Osteoblast (primary cell): ENCODE data around the gene NR2F1-AS1. TPM values are rescaled to one million over a fixed set of nuclear protein-coding genes. Genes with fewer than 3 reads are reported as not detected.

ENCODE experiments used
- DNase-seq: peaks from one replicate; pipeline ENCODE4 v3.0.0; 2011; ENCODE audit warnings: low spot score, mixed read lengths; ENCODE audit not compliant: insufficient read length; ENCODE audit errors: missing footprints
- H2AFZ ChIP-seq: 2 replicates; pipeline ENCODE4 v1.6.0; 2011; ENCODE audit warnings: mild to moderate bottlenecking, low read length
- H3K27ac ChIP-seq: 2 replicates; pipeline ENCODE4 v1.5.1; 2011; ENCODE audit warnings: mild to moderate bottlenecking, low read depth, low read length, moderate library complexity
- H3K27me3 ChIP-seq: 2 replicates; pipeline ENCODE4 v1.6.0; 2012; ENCODE audit warnings: mild to moderate bottlenecking, control low read depth, inconsistent platforms, low read length, moderate library complexity; ENCODE audit not compliant: insufficient read depth
- H3K36me3 ChIP-seq: 2 replicates; pipeline ENCODE4 v1.5.1; 2011; ENCODE audit warnings: mild to moderate bottlenecking, low read length, control low read depth, moderate library complexity; ENCODE audit not compliant: insufficient read depth
- H3K4me1 ChIP-seq: 2 replicates; pipeline ENCODE4 v1.5.1; 2011; ENCODE audit warnings: mild to moderate bottlenecking, low read length, control low read depth, moderate library complexity; ENCODE audit not compliant: insufficient read depth
- H3K4me2 ChIP-seq: 2 replicates; pipeline ENCODE4 v1.6.0; 2011; ENCODE audit warnings: mild to moderate bottlenecking, low read length; ENCODE audit not compliant: insufficient read depth
- H3K4me3 ChIP-seq: fragments of 200-600 bp; sonication (generic); 3 replicates; pipeline ENCODE4 v1.5.1; 2012; ENCODE audit warnings: mild to moderate bottlenecking, low read length, inconsistent platforms; ENCODE audit not compliant: insufficient read depth
- H3K79me2 ChIP-seq: 2 replicates; pipeline ENCODE4 v1.6.0; 2012; ENCODE audit warnings: mild to moderate bottlenecking, low read length, control low read depth, inconsistent platforms; ENCODE audit not compliant: insufficient read depth
- H3K9me3 ChIP-seq: 2 replicates; pipeline ENCODE4 v1.5.1; 2011; ENCODE audit warnings: low read depth, low read length, control low read depth
- H4K20me1 ChIP-seq: 2 replicates; pipeline ENCODE4 v1.6.0; 2012; ENCODE audit warnings: mild to moderate bottlenecking, low read length, control low read depth; ENCODE audit not compliant: insufficient read depth
- CTCF ChIP-seq: IDR thresholded peaks from 2 replicates; pipeline ENCODE4 v1.5.1; 2011; ENCODE audit warnings: mild to moderate bottlenecking, low read depth, low read length, moderate library complexity; ENCODE audit errors: extremely low read depth
- total RNA-seq: library from RNA; depleted of rRNA; stranded (reverse); fragments of >200 nt; gene quantifications from 2 replicates; pipeline ENCODE4 v1.2.3, GENCODE V29; 2012

Gene NR2F1-AS1
- total RNA-seq, 1 donor = 15.9 TPM

- TF ChIP-seq CTCF = no peak
- peaks cover 84% of the 10 kb centered on the region for H3K27me3 ChIP-seq
Measured at GRCh38 chr5:93609762-93610161, 28.7 kb upstream of the NR2F1-AS1 start.

GRCh38 chr5:93608855-93609254 lies 27.8 kb upstream of the NR2F1-AS1 start:
- Histone ChIP-seq H4K20me1 (peaks cover 2% of the 10 kb centered on the region), H2AFZ (no peak overlapping the region), H3K4me3 (no peak overlapping the region), H3K4me2 (no peak overlapping the region), H3K36me3 (no peaks in the 10 kb centered on the region), H3K79me2 (no peaks in the 10 kb centered on the region), H3K4me1 (peaks cover 15% of the 10 kb centered on the region), H3K27ac (no peak overlapping the region), H3K9me3 (no peaks in the 10 kb centered on the region), H3K27me3 (peaks cover 86% of the 10 kb centered on the region)
- DNase-seq = no peak
- no peak for TF ChIP-seq CTCF

More at GRCh38 chr5:93609762-93610161, 28.7 kb upstream of the NR2F1-AS1 start:
- no peak for DNase-seq
- peaks cover 15% of the 10 kb centered on the region for H3K4me1 ChIP-seq
- H3K27ac ChIP-seq = no peak overlapping the region
- H3K4me2 ChIP-seq = no peak overlapping the region
- no peak overlapping the region for H2AFZ ChIP-seq
- no peaks in the 10 kb centered on the region for H3K36me3 ChIP-seq
- H3K79me2 ChIP-seq = no peaks in the 10 kb centered on the region
- no peaks in the 10 kb centered on the region for H3K9me3 ChIP-seq
- H4K20me1 ChIP-seq = peaks cover 2% of the 10 kb centered on the region
- no peak overlapping the region for H3K4me3 ChIP-seq

DNA sequence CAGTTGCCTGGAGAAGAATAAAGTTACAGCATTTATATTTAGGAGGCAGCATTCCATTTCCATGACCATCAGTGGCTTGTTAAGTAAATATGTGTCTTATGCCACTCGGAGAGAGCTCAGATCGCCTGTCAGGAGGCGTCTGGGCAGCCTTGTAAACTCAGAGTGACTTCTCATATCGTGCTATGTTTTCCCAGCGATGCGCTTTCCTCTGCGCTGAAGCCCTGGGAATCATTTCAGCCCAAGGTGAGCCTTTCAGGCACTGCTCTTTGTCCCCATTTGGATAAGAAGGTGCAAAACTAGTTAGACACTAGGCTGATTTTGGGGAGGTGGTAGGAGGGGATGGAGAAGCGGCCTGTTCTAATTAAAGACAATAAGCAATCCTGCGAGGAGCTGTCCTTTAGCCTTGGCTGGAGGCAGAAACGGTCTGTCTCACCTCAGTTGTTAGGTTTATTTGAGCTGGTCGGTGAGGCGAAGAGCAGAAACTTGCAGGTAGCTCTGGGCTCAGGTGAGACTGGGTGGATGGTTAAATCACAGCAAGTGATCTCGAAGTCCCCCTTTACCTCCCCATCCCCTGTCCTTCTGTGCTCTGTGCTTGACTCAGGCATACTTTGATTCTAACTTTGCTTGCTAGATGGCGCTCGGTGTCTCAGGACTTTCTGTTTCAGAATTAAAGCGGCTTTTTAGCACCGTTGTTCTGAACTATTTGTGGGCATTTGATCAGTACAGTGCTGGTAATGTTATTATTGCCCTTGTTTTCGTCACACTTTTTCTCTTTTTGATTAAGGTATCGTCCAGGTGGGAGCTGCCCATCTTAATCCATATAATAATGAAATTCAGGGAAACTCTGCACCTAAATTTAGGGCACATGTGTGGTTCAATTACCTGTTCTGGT lies 26.6 kb upstream of the NR2F1-AS1 start:
- Histone ChIP-seq H3K27me3 (peaks cover 84% of the 10 kb centered on the region), H3K27ac (no peak overlapping the region), H3K4me2 (peak overlapping the region; percentile 82), H3K4me1 (peaks cover 15% of the 10 kb centered on the region), H3K36me3 (no peaks in the 10 kb centered on the region), H4K20me1 (peaks cover 2% of the 10 kb centered on the region), H2AFZ (no peak overlapping the region), H3K4me3 (peak overlapping the region; percentile 65), H3K9me3 (no peaks in the 10 kb centered on the region), H3K79me2 (no peaks in the 10 kb centered on the region)
- peak; percentile 68 for TF ChIP-seq CTCF
- DNase-seq = no peak

- Histone ChIP-seq H3K27me3 (peaks cover 84% of the 10 kb centered on the region), H3K79me2 (no peaks in the 10 kb centered on the region), H2AFZ (no peak overlapping the region), H3K36me3 (no peaks in the 10 kb centered on the region), H3K9me3 (no peaks in the 10 kb centered on the region), H3K4me1 (peaks cover 12% of the 10 kb centered on the region), H3K4me3 (no peak overlapping the region), H3K4me2 (no peak overlapping the region), H3K27ac (no peak overlapping the region), H4K20me1 (no peaks in the 10 kb centered on the region)
- no peak for TF ChIP-seq CTCF
- DNase-seq = no peak
Measured at GRCh38 chr5:93606382-93606752, 25.3 kb upstream of the NR2F1-AS1 start.
